ENCODE results near the gene USP9X.

GRCh38 chrX:41121766-41122165 lies 36.5 kb downstream of the USP9X start:
- TF ChIP-seq CTCF (IDR thresholded peaks at IDR 0.05) (no peak), ZFX (IDR thresholded peaks at IDR 0.05; ENCODE audit: borderline replicate concordance) (no peak)

All from 22Rv1 (cell line).